ENCODE data around the gene PNMA8C. TPM values are rescaled to one million over a fixed set of nuclear protein-coding genes. Genes with fewer than 3 reads are reported as not detected.
"Not testable (repeated sequence)": the region's sequence is repeated elsewhere in the genome, so short reads cannot be mapped to it uniquely, and the experiment has no call there.

PNMA8C gene
- total RNA-seq, 2 experiments from 2014 or later = not detected

DNA sequence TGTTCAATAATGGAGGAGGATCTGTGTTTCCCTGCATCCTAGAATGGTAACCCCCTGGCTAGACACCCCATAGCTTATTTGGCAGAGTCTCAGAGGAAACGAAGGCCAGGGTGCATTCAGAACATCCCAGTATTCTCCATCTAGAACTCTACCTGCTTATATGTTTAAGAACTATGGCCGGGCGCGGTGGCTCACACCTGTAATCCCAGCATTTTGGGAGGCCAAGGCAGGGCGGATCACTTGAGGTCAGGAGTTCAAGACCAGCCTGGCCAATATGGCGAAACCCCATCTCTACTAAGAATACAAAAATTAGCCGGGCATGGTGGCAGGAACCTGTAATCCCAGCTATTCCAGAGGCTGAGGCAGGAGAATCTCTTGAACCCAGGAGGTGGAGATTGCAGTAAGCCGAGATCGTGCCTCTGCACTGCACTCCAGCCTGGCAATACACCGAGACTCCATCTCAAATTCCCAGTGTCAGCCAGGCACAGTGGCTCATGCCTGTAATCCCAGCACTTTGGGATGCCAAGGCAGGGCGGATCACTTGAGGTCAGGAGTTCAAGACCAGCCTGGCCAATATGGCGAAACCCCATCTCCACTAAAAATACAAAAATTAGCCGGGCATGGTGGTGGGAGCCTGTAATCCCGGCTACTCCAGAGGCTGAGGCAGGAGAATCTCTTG is 30.8 kb downstream of the PNMA8C start:
- CTCF ChIA-PET = interaction anchor here (0.7 to 2.7 kb wide), 5 partner anchors 18 to 132 kb away, joined by 3 to 10 read pairs (median 3); no protein-coding TSS in a partner anchor
- POLR2A ChIA-PET = not testable (repeated sequence)

DNA sequence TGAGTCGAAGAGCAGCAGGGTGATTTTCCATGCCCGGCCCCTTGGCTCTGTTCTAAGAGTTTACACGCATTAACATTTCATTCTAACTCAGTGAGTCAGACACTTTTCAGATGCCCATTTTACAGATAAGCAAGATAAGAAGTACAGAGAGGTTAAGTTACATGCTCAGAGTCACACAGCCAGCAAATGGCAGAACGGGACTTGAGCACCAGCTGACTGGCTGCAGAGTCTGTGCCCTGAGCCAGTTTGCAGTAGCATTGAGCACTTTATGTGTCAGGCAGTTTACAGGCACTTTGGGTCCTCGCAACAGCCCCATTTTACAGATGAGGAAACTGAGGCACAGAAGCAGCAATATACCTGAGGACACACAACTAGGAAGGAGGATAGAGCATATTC is 34.3 kb downstream of the PNMA8C start:
- ChIA-PET CTCF (interaction anchor here (0.6 to 3.6 kb wide), 10 partner anchors 23 to 373 kb away, joined by 3 to 32 read pairs (median 4); no protein-coding TSS in a partner anchor), POLR2A (interaction anchor here (0.6 kb wide), 1 partner anchor 8 kb away, joined by 7 read pairs; no protein-coding TSS in a partner anchor)

DNA sequence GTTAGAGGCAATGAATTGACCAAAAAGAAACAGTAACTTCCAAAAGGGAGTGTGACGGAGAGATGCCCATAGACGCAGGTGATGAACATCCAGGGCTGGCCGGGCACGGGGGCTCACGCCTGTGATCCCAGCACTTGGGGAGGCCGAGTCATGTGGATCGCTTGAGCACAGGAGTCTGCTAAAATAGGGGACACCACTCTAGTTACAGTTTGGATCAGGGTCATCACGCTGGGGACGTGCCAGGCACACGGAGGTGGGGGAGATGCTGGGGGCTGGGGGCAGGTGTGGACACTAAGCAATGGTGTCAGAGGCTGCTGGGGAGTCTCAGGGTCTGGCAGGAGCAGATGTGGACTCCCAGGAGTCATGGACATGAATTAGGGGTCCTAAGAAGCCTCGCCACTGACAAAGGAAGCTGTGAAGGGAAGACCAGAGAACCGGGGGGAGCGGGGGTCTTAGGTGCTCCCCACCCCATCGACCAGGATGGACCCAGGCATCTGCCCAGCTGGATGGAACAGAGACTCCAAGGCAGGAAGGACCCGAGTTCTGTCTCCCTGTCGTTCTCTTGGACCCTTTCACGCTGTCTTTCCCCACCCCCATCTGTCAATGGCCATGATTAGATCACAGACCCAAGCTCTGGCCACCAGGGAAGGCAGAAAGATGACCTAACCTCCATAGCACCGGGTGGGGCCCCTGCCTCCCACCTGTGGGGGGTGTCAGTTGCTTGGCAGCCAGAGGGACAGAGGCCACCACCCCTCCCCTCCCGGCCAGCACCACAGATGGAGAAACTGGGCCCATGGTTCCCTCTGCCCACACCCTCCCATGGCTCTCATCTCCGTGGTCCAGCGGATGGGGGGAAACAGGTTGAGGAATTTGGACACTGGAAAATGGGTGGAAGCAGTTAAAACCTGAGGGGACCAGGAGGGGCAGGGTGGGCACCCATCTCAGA is 35.0 kb downstream of the PNMA8C start:
- POLR2A ChIA-PET = no interaction called here
- CTCF ChIA-PET = interaction anchor here (3.6 kb wide), 1 partner anchor 94 kb away, joined by 32 read pairs; no protein-coding TSS in a partner anchor

DNA sequence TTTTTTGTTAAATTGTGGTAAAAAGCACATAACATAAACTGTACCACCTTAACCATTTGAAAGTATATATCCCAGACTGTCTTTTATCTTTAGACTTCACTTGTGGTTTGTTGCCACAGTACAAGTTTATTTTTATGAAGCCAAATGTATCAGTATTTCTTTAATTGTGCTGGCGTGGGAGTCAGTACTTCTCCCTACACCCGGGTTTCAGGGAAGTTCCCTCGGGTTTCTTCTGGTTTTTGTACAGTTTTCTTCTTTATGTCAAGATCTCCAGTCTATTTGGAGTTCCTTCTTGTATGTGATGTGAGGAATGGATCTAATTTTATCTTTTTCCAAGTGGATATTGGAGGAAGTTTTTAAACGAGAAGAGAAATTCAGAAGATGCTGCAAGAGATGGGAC is 35.9 kb downstream of the PNMA8C start:
- ChIA-PET POLR2A (no interaction called here), CTCF (no interaction called here)

DNA sequence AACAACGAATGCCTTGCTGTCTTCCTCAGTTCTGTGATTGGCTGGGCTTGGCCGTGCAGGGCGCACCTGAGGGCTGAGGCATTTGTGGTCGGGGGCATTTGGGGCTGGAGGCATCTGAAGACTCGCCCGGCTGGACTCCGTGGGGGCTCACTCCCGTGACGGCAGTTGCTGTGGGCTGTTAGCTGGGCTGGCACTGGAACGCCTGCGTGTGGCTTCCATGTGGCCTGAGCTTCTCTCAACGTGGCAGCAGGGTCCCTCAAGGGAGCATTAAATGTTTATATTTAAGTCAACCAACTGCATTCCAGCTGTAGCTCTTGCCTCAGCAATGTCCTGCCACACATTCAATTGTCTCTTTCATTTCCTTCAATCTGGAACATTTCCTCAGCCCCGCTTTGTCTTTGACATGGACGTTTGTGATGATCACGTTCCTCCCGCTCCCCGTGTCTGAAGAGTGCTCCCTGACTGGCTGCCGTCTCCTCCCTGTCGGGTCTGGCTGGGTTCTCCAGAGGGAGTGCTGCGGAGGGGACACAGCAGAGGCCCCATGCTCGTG is 36.4 kb downstream of the PNMA8C start:
- POLR2A ChIA-PET = no interaction called here
- CTCF ChIA-PET = no interaction called here

DNA sequence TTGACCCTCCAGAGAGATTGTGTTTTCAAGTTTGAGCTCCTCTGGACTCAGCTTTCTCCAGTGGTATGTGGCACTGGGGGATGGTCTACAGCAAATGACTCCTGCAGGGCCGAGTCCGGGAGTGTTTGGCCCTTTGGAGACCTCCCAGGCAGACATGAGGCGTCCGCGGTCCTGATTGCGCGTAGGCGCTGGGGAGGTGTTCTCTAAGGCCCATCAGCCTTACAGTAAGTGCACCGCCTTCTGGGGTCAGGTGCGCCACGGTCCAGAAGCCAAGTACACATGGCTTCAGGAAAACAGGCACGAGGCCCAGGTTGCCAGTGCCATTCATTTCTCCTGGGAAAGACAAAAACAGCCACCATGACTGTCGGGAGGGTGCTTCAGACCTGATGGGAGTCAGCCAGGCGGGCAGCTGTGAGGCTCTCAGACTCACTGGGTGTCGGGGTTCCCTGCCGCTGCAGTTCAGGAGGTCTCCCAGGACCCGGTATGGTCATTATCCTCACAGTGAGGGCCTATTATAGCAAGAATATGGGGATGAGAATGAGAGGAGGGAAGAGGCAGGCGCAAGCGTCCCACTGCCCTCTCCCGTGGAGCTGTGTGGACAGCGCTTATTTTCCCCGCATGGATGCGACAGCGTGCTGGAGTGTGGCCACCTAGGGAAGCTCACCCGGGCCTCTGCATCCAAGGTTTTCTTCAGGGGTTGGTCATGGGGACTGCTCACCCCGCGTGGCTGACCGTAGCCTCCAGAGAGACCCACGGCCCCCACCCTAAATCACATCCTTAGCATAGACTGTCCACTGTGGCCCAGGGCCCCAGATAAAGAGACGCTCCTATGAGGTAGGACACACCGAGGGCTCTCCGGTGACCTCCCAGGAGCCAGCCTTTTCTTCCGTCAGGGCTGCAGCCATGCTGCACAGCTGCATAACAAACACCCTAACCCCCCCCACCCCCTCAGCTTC is 37.2 kb downstream of the PNMA8C start:
- ChIA-PET CTCF (no interaction called here), POLR2A (no interaction called here)

DNA sequence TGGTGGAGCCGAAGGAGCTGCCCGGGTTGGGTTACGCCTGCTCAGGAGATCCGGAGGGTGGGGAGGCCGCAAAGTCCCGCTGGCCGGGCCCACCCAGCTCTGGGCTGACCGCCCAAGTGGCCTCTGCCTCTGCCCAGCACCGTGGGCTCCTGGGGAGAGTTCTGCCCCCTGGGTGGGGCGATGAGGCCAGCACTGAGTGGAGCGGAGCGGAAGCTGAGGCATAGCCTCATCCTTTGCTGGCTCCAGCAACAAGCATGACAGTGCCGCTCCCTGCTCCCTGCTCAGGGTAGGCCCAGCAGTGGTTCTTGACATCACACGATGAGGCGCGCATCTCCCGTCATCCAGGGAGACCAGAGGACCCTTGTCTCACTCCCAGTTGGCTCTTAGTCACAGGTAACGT is 37.9 kb downstream of the PNMA8C start:
- POLR2A ChIA-PET = no interaction called here

DNA sequence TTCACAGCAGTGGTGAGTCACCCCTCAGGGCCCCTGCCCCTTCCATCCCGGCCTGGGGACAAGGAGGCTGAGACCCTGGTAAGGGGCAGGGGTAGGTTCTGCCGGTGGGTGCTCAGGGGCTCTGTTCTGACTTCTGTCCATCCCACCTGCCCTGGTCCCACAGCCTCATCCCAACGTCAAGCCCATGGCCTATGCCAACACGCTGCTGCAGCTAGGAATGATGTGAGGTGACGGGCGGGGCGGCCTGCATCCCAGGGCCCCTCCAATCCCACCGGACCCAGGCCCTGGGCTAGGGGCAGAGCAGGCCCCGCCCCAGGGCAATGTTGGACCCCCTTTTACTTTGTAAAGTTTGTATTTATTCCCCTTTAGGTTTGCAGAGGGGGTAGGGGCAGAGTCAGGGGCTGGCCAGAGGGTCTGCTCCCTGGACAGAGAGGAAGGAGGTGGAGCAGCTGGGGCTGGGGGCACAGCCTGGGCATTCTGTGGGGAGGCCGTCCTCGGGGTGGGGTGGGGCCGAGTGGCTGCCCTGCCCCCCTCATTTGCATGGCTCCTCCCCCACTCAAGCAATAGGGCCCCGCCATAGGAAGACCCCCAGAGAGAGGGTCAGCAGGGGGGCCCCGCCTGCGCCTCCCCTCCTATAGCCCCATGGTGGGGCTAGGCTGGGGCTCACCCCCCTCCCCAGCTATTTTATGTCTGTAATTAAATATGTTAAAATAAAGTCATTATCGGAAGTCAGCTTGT is 38.4 kb downstream of the PNMA8C start:
- ChIA-PET POLR2A (no interaction called here), CTCF (no interaction called here)

More for the DNA sequence above, 37.9 kb downstream of the PNMA8C start:
- CTCF ChIA-PET = no interaction called here

DNA sequence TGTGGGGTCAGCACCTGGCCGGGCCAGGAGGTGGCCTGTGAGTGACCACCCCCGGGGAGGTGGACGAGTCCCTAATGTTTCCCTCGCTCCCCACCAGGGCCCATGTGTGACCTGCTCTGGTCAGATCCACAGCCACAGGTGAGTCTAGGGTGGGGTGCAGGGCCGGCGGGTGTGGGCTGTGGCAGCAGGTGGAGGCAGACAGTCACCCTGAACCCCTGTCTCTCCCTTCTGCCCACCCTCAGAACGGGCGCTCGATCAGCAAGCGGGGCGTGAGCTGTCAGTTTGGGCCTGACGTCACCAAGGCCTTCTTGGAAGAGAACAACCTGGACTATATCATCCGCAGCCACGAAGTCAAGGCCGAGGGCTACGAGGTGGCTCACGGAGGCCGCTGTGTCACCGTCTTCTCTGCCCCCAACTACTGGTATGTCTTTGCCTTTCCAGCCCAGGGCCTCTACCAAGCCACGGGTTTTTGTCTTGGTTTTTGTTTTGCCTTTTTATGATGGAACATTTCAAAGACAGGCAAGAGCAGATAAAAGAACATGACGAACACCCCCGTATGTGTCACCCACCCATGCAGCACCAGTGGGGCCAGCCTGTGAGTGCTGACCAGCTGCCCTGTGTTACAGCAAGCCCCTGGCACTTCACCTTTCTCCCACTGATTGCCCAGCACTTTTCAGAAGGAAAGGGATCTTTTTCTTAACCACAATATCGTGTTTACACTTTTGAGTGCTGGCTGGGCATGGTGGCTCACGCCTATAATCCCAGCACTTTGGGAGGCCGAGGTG is 40.2 kb downstream of the PNMA8C start:
- POLR2A ChIA-PET = interaction anchor here (0.6 kb wide), 1 partner anchor 37 kb away, joined by 5 read pairs; no protein-coding TSS in a partner anchor

DNA sequence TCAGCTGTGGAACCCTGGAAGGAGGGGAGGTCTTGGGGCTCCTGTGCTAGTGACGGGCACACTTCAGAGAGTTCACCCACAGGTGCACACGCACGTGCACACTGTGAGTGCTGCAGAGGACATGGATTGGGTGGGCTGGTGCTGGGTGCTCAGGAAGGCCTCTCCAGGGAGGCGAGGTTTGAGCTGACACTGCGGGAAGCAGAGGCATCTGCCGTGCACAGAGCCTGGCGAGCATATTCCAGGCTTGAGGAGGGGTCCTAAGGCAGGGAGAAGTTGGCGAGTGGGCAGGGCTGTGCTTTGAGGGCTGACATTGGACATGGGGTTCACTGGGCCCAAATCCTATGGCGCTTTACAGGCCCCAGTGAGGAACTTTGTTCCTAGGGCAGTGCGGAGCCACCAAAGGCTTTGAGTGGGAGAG is 41.0 kb downstream of the PNMA8C start:
- POLR2A ChIA-PET = interaction anchor here (0.7 kb wide), 1 partner anchor 98 kb away, joined by 3 read pairs; no protein-coding TSS in a partner anchor
- CTCF ChIA-PET = interaction anchor here (0.8 kb wide), 1 partner anchor 17 kb away, joined by 3 read pairs; no protein-coding TSS in a partner anchor

More for the DNA sequence above, 40.2 kb downstream of the PNMA8C start:
- CTCF ChIA-PET = interaction anchor here (0.8 to 1.0 kb wide), 2 partner anchors 17 to 127 kb away, joined by 3 read pairs; no protein-coding TSS in a partner anchor

DNA sequence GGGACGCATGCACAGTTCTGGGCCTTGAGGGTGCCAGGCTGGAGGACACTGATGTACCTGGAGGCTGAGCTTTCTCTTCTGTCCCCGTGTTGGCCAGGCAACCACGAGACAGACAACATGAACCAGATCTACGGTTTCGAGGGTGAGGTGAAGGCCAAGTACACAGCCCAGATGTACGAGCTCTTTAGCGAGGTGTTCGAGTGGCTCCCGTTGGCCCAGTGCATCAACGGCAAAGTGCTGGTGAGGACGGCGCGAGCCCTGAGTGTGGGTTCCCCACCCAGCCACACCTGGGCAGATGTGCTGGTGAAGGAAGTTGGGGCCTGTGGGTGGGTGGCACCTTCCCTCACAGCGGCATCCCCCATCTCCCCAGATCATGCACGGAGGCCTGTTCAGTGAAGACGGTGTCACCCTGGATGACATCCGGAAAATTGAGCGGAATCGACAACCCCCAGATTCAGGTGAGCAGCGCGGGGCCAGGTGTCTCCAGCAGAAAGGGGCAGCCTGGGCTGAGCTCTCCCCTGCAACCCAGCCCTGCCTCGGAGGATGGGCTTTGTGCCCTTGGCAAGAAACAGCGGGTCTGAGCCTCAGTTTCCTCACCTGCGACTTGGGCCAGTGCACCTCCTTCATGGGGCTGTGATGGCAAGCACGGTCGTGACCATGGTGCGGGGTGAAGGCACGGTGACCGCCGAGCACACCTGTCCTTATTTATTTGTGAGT is 41.6 kb downstream of the PNMA8C start:
- POLR2A ChIA-PET = interaction anchor here (0.6 to 0.7 kb wide), 2 partner anchors 7 to 98 kb away, joined by 3 to 7 read pairs; no protein-coding TSS in a partner anchor
- CTCF ChIA-PET = interaction anchor here (0.7 to 0.8 kb wide), 2 partner anchors 9 to 16 kb away, joined by 3 read pairs; no protein-coding TSS in a partner anchor

DNA sequence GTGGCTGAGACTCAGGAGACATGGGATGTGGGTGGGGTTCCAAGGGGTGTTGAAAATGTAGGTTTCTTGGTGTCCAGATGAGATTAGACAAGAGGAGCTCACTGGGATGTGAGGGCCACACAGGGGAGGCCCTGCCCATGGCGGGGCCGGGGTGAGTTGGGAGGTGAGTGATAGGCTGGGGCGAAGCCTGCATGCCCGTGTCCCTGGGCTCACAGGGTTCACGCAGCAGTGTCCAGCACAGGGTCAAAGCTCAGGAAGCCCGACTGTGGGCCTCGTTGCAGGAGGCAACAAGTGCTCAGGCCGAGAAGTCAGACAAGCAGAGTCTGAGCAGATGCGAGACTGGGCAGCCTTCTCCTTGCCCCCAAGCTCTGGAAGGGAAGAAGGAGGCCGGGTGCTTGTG is 42.6 kb downstream of the PNMA8C start:
- POLR2A ChIA-PET = interaction anchor here (0.6 kb wide), 1 partner anchor 8 kb away, joined by 7 read pairs; no protein-coding TSS in a partner anchor
- CTCF ChIA-PET = interaction anchor here (0.7 kb wide), 1 partner anchor 10 kb away, joined by 3 read pairs; no protein-coding TSS in a partner anchor

DNA sequence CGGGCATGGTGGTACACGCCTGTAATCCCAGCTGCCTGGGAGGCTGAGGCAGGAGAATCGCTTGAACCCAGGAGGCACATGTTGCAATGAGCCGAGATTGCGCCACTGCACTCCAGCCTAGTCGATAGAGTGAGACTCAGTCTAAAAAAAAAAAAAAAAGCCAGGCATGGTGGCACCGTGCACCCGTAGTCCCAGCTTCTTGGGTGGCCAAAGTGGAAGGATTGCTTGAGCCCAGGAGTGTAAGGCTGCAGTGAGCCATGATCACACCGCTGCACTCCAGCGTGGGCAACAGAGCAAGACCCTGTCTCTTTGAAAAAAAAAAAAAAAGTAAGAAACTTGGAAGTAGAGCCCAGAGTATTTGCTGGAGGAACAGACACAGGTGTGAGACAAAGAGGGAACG is 43.1 kb downstream of the PNMA8C start:
- ChIA-PET CTCF (no interaction called here), POLR2A (no interaction called here)

DNA sequence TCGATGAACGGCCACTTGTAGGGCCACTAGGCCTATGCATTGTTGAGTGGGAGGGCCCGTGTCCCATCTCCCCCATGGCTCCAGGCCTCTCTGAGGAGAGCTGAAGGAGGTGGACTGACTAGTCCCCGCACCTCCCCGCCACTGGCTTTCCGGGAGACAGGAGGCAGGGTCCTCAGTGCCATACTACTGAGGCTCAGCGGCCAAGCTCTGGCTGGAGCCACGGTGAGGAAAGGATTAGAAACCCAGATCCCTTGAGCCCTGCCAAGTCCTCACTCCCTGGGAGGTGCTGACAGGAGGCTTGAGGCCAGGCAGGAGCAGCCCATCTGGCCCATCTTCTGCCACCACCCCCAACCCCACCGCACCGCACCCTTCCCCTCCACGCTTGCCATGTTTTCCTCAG is 44.3 kb downstream of the PNMA8C start:
- CTCF ChIA-PET = interaction anchor here (0.9 kb wide), 1 partner anchor 38 kb away, joined by 3 read pairs; the partner anchor contains the start of gene PPP5C
- POLR2A ChIA-PET = no interaction called here

DNA sequence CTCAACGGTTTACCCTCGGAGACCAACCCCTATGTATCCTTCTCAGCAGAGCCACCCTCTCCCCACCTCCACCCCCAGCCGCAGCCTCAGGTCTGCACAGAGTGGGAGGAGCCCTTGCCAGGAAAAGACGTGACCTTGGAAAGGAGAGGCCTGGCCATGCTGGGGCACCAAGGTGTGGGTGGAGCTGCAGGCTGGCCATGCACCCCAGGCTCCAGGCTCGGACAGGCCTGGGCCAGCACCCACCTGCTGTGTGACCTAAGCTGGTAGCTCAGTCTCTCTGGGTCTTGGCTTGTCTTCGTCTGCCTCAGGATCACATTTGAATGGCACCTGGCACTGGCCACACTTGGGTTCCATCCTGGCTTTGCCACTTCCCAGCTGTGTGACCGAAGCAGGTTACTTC is 44.9 kb downstream of the PNMA8C start:
- ChIA-PET CTCF (interaction anchor here (0.9 kb wide), 1 partner anchor 37 kb away, joined by 3 read pairs; the partner anchor contains the start of gene PPP5C), POLR2A (no interaction called here)

DNA sequence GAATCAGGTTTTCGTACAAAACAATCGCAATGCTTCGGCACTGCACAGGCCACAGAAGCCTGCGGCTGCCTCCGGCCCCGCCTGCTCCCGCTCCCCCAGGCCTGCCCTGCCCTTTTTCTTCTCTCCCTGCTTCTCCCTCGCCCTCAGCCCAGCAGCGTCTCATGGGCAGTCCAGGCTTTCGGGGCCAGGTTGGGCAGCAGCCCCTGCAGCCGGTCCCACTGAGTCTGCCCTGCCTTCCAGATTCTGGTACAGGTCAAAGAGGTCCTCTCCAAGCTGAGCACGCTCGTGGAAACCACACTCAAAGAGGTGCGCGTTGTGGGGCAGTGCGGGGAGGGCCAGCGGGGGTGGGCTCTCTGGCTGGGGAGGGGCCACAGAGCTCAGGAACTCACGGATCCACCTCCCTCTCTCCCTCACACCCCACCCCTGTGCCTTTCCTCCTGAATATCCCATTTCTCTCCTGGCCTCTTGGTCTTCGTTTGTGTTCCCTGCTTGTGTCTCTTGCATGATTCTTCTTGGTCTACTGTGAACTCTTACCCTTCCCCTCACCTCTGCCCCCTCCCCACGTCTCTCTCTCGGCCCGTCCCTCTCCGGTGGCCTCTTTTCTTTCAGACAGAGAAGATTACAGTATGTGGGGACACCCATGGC is 45.4 kb downstream of the PNMA8C start:
- ChIA-PET POLR2A (no interaction called here), CTCF (no interaction called here)

All from activated CD8-positive, alpha-beta memory T cell treated with anti-CD3 and anti-CD28 coated beads for 36 hours (primary cell).